ENCODE results near the gene MAML2. TPM values are rescaled to one million over a fixed set of nuclear protein-coding genes. Genes with fewer than 3 reads are reported as not detected.
A peak's percentile ranks its signal among the peaks of the same experiment; 100 is the strongest.

The MAML2 gene
- total RNA-seq, 1 donor from 2014 or later: 11.9 TPM

DNA sequence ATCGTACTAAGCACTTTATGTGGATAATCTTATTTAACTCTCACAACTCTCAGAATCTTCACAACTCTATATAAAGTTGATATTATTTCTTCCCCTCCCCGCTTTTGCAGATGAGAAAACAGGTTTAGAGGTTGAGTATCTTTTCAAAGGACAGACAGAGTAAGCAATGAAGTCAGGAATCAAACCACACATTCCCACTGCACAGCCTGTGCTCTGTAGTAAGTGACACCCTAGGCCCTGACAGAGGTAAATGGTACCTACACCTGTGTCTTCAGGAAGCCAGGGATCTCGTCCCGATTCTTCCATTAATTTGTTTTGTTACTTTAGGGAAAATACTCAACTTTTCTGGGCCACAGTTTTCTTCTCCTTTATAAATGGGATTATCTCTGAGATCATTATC, 246.6 kb downstream of the MAML2 start:
- no peaks in the 10 kb centered on the region for H3K9me3 Mint-ChIP-seq

DNA sequence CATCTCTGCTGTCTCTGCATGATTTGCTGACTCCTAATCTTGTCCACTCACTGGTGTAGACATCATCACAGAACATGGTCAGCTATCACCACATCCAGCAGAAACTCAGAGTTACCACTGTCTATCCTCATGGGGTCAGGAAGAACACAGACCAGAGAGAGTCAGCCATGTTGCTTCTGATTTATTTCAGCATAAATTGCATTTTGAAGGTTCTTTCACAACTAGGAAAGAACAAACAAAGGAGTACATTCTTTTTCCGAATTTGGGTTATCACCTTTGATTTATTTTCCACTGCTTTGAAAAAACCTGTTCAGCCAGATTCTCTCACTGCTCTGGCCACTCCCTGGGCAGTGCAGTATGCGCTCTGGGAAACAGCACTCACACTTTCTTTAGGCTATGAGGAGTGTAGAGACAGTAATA, 247.1 kb downstream of the MAML2 start:
- Mint-ChIP-seq H3K4me3 (no peak overlapping the region), H3K36me3 (ENCODE audit: low read depth) (peaks cover 24% of the 10 kb centered on the region), H3K27ac (no peak overlapping the region), H3K4me1 (peaks cover 24% of the 10 kb centered on the region), H3K9me3 (no peaks in the 10 kb centered on the region), H3K27me3 (no peaks in the 10 kb centered on the region)
- DNase-seq: no peak
- intact Hi-C loops (cut with micrococcal nuclease): no loop called here

More for the DNA sequence above, 246.6 kb downstream of the MAML2 start:
- Mint-ChIP-seq H3K27ac (no peak overlapping the region), H3K27me3 (no peaks in the 10 kb centered on the region), H3K4me1 (peaks cover 22% of the 10 kb centered on the region), H3K4me3 (no peak overlapping the region), H3K36me3 (ENCODE audit: low read depth) (peaks cover 22% of the 10 kb centered on the region)
- DNase-seq: no peak
- intact Hi-C loops (cut with micrococcal nuclease): no loop called here

DNA sequence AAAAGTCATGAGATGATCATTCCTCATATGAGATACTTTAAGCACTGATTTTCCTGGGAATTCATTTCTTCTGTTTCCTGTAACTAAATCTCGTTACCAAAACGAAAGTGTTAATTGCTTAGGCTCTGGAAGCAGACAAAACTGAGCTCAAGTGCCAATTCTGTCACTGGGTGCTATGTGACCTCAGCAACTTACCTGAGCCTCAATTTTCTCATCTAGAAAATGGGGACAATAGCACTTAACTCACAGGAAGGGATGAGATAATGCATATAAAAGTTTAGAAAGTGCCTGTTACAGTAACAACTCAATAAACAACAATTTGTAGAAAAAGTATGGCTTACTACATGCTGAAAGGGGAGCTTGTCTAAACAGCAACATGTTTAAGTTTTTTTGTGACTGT, 248.8 kb downstream of the MAML2 start:
- Mint-ChIP-seq H3K4me1 (peaks cover 26% of the 10 kb centered on the region), H3K36me3 (ENCODE audit: low read depth) (peaks cover 28% of the 10 kb centered on the region), H3K9me3 (no peaks in the 10 kb centered on the region), H3K27me3 (no peaks in the 10 kb centered on the region), H3K4me3 (no peak overlapping the region), H3K27ac (no peak overlapping the region)
- no peak for DNase-seq
- intact Hi-C loops (cut with micrococcal nuclease): no loop called here

DNA sequence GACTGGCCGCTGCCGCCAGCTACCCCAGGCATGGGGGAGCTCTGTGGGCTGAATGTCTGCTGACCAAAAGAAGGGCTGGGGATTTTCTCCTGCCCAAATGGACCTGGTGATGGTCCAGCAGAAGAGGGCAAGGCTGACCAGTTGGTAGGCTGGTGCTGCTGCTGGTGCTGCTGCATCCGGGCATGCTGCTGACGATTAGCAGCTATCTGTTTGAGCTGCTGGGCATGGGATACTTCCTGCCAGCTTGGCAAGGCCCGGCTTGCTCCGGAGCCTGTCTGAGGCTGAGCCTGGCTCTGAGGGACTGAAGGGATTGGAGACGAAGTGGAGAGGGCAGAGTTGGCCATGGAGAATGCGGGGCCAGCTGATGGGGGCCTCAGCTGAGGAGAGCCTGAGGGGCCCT, 250.5 kb downstream of the MAML2 start:
- Mint-ChIP-seq H3K9me3 (peaks cover 1% of the 10 kb centered on the region), H3K27ac (no peak overlapping the region), H3K27me3 (no peaks in the 10 kb centered on the region), H3K4me3 (no peak overlapping the region), H3K36me3 (ENCODE audit: low read depth) (peaks cover 38% of the 10 kb centered on the region), H3K4me1 (peaks cover 29% of the 10 kb centered on the region)
- no peak for DNase-seq
- intact Hi-C loops (cut with micrococcal nuclease): no loop called here

DNA sequence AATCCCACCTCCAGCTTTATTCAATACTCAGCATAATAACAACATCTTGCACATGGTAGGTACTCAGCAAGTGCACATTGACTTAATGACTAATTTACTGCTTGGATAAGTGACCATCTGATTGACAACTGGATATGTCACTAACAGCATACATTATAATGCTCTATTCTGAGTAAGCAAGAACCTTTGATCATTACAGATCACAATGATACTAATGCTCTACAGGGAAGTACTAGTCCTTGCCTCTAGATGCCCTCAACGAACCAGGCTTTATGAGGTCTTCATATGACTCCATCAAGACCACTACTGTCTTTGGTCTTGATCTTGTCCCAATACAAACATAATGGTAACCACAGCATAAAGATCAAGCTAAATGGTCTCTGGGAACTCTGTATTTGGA, 251.5 kb downstream of the MAML2 start:
- Mint-ChIP-seq H3K27me3 (no peaks in the 10 kb centered on the region), H3K36me3 (ENCODE audit: low read depth) (peaks cover 43% of the 10 kb centered on the region), H3K27ac (no peak overlapping the region), H3K4me3 (no peak overlapping the region), H3K9me3 (peaks cover 4% of the 10 kb centered on the region), H3K4me1 (peaks cover 30% of the 10 kb centered on the region)
- peak; percentile 69 for DNase-seq
- intact Hi-C loops (cut with micrococcal nuclease): no loop called here

DNA sequence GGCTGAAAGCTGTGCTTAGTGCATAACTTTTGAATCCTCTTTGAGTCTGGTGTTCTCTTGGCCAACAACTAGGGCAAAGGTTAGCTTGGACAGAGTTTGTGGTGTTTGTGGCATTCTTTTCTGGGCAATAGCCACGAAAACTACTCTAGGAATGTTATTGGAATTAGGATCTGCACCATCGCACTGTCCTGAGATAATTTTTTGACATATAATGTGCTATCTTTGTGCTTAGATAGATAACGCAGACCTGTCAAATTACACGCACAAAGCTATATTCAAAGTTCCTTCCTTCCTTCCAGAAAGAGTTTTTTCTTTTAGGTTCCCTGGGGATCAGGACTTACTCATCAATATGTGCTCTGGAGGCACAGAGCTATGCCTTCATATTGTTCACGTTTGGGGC, 252.3 kb downstream of the MAML2 start:
- Mint-ChIP-seq H3K36me3 (ENCODE audit: low read depth) (peaks cover 43% of the 10 kb centered on the region), H3K9me3 (peaks cover 4% of the 10 kb centered on the region), H3K27me3 (no peaks in the 10 kb centered on the region), H3K27ac (no peak overlapping the region), H3K4me3 (no peak overlapping the region), H3K4me1 (peaks cover 29% of the 10 kb centered on the region)
- no peak for DNase-seq
- intact Hi-C loops (cut with micrococcal nuclease): no loop called here

DNA sequence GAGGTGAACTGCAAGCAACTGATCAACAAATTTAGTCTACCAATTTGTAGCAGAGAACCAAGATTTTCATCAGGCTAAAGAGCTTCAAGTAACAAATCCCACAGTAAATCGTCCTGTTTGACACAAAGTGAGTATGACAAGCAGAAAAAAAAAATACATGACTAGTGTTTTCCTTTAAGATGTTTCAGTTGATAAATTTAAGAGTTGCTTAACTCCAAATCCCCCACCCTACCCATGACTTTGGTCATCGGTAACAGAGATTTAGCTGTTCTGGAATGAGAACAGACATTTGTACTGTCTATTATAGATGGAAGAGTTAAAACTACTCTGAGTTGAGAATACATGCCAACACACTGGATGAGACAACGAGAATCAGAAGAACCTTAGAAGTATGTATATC, 254.1 kb downstream of the MAML2 start:
- Mint-ChIP-seq H3K9me3 (peaks cover 4% of the 10 kb centered on the region), H3K27me3 (no peaks in the 10 kb centered on the region), H3K27ac (no peak overlapping the region), H3K36me3 (ENCODE audit: low read depth) (peaks cover 47% of the 10 kb centered on the region), H3K4me1 (peaks cover 34% of the 10 kb centered on the region), H3K4me3 (no peak overlapping the region)
- intact Hi-C loops (cut with micrococcal nuclease): no loop called here
- no peak for DNase-seq

DNA sequence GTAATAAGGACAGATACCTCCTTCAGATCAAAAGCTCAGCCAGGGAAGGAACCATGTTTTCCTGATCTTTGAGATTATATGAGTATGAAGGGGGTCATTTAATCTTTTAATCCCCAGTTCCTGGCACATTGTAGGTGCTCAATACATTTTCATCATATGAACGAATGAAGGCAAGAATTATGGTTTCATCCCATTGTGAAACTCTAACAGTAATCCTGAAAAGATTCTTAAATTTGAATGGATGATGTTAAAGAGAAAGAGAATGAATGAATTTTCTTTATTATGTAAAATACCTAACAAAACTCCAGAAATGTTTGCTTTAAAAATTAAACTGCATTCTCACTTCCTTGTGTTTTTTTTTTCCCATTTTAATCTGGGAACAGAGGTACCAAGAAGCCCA, 256.9 kb downstream of the MAML2 start:
- intact Hi-C loops (cut with micrococcal nuclease): no loop called here
- H3K27ac Mint-ChIP-seq: no peak overlapping the region
- no peaks in the 10 kb centered on the region for H3K27me3 Mint-ChIP-seq
- peaks cover 26% of the 10 kb centered on the region for H3K36me3 Mint-ChIP-seq (ENCODE audit: low read depth)
- peaks cover 21% of the 10 kb centered on the region for H3K4me1 Mint-ChIP-seq
- no peak overlapping the region for H3K4me3 Mint-ChIP-seq
- DNase-seq: no peak
- H3K9me3 Mint-ChIP-seq: peaks cover 4% of the 10 kb centered on the region

DNA sequence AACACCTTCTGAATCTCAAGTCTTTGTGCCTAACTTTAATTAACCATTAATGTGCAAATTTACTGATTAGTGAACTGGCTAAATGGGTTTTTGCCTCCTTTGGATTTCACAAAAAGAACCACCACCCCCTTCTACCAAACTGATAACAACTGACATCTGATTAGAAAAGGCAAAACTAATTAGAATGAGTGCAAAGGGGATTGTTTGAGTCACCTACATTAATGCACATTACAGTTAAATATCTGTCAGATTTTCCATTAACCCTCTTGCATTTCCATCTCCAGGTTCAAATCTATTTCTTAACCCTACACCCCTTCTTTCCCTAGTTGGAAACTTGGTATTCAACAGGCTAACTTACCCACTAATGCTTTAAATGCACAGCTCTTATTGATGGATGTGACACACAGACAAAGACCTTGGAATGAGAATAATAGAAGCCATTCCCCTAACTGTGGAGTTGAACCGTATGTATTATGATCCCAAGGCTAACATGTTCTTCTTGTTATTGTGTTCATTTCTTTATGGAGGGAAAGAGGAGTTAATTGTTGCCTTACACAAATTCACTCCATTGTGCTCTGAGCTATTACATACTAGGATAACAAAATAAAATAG, 257.6 kb downstream of the MAML2 start:
- H3K36me3 Mint-ChIP-seq (ENCODE audit: low read depth): peaks cover 23% of the 10 kb centered on the region
- peaks cover 23% of the 10 kb centered on the region for H3K4me1 Mint-ChIP-seq
- intact Hi-C loops (cut with micrococcal nuclease): no loop called here
- DNase-seq: no peak
- no peaks in the 10 kb centered on the region for H3K27me3 Mint-ChIP-seq
- H3K9me3 Mint-ChIP-seq: peaks cover 4% of the 10 kb centered on the region
- no peak overlapping the region for H3K27ac Mint-ChIP-seq
- H3K4me3 Mint-ChIP-seq: peak overlapping the region; percentile 51

DNA sequence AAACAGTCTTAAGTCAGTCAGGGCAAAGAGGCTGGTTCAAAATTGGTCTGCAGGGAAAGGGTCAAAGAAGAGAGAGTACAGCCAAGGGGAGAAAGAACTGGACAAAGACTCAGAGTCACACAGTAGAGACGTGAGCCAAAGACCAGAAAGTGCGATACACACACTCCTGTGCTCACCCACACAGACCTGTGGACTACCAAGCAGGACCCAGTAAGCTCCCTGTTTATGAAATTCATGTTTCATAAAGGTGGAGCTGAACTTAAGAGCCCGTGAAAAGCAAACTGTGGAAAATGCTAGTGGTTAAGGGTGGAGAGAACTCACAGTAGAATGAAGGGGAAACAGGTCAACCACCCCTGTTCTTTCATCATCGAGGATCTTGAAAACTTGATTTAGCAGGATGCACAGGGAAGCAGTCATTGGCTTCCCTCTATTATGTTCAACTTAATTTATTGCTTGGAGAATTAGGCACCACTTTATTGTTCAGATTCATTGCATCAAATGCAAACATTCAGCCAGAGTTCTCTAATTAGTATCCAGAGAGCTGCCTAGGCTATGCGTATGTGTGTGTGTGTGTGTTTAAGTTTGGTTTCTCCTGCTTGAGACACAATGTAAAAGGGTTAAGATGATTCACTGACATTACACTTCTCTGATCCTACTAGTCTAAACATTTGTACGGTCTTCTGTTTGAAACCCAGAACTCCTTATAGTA, 258.2 kb downstream of the MAML2 start:
- Mint-ChIP-seq H3K36me3 (ENCODE audit: low read depth) (peaks cover 21% of the 10 kb centered on the region), H3K9me3 (peaks cover 4% of the 10 kb centered on the region), H3K4me3 (peak overlapping the region; percentile 51), H3K27ac (no peak overlapping the region), H3K27me3 (no peaks in the 10 kb centered on the region), H3K4me1 (peaks cover 27% of the 10 kb centered on the region)
- intact Hi-C loops (cut with micrococcal nuclease): no loop called here
- DNase-seq: no peak

DNA sequence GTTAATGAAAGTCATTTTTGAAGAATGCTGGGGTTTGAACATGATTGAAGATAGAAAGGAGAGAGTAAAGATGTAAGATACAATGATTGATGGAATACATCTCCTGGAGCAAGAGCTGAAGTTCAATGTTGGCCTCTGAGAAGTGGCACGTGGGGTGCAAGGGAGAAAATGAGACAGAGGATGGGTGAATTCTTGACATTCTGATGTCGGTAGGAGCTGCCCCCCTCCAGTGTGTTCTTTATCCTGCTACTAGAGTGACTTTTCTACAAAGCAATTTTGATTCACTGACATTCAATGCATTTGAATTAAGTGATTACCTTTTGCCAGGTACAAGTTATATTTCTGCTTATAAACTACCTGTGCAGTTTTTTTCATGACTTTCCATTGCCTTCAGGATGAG, 260.1 kb downstream of the MAML2 start:
- Mint-ChIP-seq H3K27ac (no peak overlapping the region), H3K4me3 (no peak overlapping the region), H3K9me3 (peaks cover 4% of the 10 kb centered on the region), H3K27me3 (no peaks in the 10 kb centered on the region), H3K4me1 (peaks cover 31% of the 10 kb centered on the region), H3K36me3 (ENCODE audit: low read depth) (peaks cover 16% of the 10 kb centered on the region)
- intact Hi-C loops (cut with micrococcal nuclease): no loop called here
- DNase-seq: no peak

DNA sequence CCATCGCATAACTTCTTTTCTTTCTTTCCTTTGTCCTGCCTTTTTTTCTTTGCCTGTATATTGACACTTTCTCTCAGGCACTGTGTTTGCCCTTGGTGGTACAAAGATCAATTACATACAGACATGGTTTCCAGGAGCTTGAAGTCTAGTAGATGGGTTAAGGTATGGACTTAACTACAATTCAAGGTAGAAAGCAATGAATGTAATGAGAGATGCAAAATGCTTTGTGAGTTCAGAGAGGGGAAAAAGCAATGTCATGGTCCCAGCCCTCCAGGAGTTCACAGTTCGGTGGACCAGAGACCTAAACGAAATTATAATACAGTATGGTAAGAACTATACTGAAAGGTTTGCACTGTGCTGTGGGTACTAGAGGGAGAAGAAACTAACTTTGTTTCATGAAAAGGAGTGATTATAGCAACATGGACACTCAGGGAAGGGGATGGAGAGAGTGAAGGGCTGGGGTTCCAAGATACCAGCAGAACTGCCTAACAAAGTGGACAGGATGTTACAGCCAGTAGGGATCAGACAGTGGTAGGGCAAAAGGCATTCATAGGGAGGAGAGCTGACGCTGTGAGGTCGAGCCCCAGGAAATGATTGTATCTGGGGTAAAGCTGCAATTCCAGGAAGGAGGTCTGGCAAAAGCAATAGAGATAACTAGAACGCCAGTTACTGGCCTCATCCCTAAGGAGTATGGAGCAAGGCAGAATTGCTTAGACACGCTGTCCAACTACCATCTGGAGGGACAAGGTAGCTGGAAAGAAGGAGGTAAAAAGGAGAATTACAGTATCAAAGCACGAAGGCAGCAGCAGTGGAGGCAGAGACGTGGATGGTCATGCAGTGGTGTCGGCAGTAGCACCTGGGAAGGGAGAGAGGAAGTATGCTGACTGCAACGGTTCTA, 260.7 kb downstream of the MAML2 start:
- intact Hi-C loops (cut with micrococcal nuclease): no loop called here
- Mint-ChIP-seq H3K36me3 (ENCODE audit: low read depth) (peaks cover 11% of the 10 kb centered on the region), H3K27ac (no peak overlapping the region), H3K27me3 (no peaks in the 10 kb centered on the region), H3K9me3 (peaks cover under 1% of the 10 kb centered on the region), H3K4me1 (peaks cover 33% of the 10 kb centered on the region), H3K4me3 (no peak overlapping the region)
- no peak for DNase-seq

DNA sequence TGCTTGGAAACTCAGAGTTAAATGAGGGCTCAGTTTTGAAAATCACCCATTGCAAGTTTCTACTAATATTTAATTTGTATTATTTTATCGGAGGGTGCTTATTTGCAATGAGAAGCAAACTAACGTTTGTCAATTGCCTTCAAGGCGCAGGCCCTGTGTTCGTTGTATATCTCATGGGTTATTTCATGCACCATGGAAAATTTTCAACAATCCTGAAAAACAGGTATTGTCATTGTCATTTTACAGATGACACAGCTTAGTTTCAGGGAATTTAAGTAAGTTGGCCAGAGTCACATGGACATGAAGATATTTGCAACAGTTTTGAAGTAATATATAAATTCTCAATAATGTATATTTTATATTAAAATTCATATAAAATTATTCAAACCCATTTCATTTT, 261.4 kb downstream of the MAML2 start:
- peaks cover 10% of the 10 kb centered on the region for H3K36me3 Mint-ChIP-seq (ENCODE audit: low read depth)
- no peak overlapping the region for H3K27ac Mint-ChIP-seq
- no peaks in the 10 kb centered on the region for H3K9me3 Mint-ChIP-seq
- H3K4me3 Mint-ChIP-seq: no peak overlapping the region
- DNase-seq: no peak
- H3K4me1 Mint-ChIP-seq: peaks cover 35% of the 10 kb centered on the region
- intact Hi-C loops (cut with micrococcal nuclease): no loop called here
- H3K27me3 Mint-ChIP-seq: no peaks in the 10 kb centered on the region

DNA sequence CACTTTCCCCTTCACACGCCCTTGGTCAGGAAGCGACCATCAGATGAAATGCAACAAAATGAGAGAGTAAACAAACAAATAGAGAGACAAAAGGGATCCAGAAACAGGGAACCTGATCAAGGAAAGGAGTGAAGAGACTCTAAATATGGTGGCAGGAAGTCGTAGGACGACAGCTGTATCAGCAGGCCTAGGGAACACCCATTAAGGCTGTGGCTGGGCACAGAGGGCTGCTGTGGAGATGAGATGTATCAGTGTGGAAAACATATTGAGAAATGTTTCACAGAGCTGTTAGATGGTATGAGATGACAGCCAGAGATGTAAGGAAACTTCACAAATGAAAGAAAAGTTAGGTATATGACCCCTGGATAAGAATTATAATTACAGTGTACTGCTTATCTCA, 263.3 kb downstream of the MAML2 start:
- H3K4me3 Mint-ChIP-seq: no peak overlapping the region
- H3K27ac Mint-ChIP-seq: peak overlapping the region; percentile 31
- H3K36me3 Mint-ChIP-seq (ENCODE audit: low read depth): peaks cover 6% of the 10 kb centered on the region
- intact Hi-C loops (cut with micrococcal nuclease): loop anchor here (5.0 kb wide), 5 partner anchors 33 to 263 kb away; partner anchors contain the start of gene MAML2
- H3K4me1 Mint-ChIP-seq: peaks cover 43% of the 10 kb centered on the region
- DNase-seq: no peak
- H3K27me3 Mint-ChIP-seq: no peaks in the 10 kb centered on the region
- peaks cover under 1% of the 10 kb centered on the region for H3K9me3 Mint-ChIP-seq
